Fibroblast of peridontal ligament (primary cell): ENCODE measurements around the gene MACROD1.

ENCODE experiments used
- DNase-seq: peaks from one replicate; pipeline ENCODE4 v3.0.0-alpha.2; 2010; ENCODE audit errors: extremely low read depth

MACROD1 gene

GRCh38 chr11:63961608-63962412, 204.1 kb downstream of the MACROD1 start:
- peak; percentile 49 for DNase-seq

DNA sequence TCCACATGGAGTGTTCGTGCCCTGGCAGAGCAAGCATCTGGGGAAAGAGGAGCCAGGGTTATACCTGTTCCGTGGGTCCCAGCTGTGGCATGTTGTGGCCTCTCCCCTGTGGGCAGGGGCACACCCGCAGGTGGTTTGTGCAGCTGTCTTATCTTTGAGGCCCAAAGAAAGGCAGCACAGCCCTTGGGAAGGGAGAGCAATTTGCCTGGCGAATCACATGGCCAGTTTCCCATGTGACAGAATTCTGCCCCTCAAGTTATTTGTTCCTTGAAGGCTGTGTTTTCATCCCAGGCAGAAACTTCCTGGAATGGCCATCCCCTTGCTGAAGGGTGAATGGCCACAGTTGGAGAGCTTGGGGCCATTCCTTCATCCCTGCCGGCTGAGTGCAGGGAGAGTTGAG, 207.9 kb downstream of the MACROD1 start:
- DNase-seq = no peak

DNA sequence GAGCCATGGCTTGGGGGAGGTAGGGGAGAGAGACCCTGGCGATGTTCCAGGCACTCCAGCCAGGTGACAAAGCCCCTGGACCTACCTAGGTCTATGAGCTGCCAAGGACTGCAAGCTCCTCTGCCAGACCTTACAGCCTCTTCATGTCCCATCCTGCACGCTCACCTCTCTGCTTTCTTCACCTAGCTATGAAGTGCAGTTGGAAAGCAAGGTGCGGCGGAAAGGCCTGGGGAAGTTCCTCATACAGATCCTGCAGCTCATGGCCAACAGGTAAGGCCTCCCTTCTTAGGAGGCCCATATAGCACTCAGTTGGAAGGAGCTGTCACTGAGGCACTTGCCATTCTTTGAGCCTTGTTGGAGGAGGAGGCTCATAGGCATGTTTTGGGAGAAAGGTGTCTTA, 213.3 kb downstream of the MACROD1 start:
- no peak for DNase-seq

GRCh38 chr11:63951779-63952536, 214.0 kb downstream of the MACROD1 start:
- peak; percentile 20 for DNase-seq
